ENCODE measurements around the gene NADSYN1. TPM values are rescaled to one million over a fixed set of nuclear protein-coding genes. Genes with fewer than 3 reads are reported as not detected.
A peak's percentile ranks its signal among the peaks of the same experiment; 100 is the strongest.

NADSYN1 gene
- total RNA-seq, 1 experiment from 2014 or later = 35.5 TPM

GRCh38 chr11:71504531-71504930 is 51.5 kb downstream of the NADSYN1 start:
- no TSS peak for BruUV-seq (replicated peaks)
- Histone ChIP-seq H3K36me3 (ENCODE audit: insufficient read depth, low read length, poor library complexity, severe bottlenecking) (peaks cover 2% of the 10 kb centered on the region), H3K27me3 (replicated peaks; ENCODE audit: insufficient read depth, low read depth, low read length, poor library complexity) (no peaks in the 10 kb centered on the region), H3K9me3 (ENCODE audit: low read depth, low read length, poor library complexity, severe bottlenecking) (peaks cover 4% of the 10 kb centered on the region), H3K27ac (ENCODE audit: low read depth, low read length, poor library complexity, severe bottlenecking) (no peak overlapping the region), H3K4me1 (ENCODE audit: insufficient read depth, low read length, poor library complexity, severe bottlenecking) (peaks cover 14% of the 10 kb centered on the region), H3K4me3 (ENCODE audit: low read depth, low read length, poor library complexity, severe bottlenecking) (no peak overlapping the region)
- intact Hi-C loops (cut with micrococcal nuclease; ENCODE audit: unreplicated experiment) = no loop called here
- DNase-seq (ENCODE audit: low spot score) = peak; percentile 55
- ChIA-PET CTCF (no interaction called here), POLR2A (ENCODE audit: low non-redundant PET) (no interaction called here)
- TF ChIP-seq EZH2 (IDR thresholded peaks at IDR 0.05; ENCODE audit: borderline replicate concordance, low read depth, low read length, poor library complexity, severe bottlenecking) = no peak
- TF ChIP-seq, protein P1, sequence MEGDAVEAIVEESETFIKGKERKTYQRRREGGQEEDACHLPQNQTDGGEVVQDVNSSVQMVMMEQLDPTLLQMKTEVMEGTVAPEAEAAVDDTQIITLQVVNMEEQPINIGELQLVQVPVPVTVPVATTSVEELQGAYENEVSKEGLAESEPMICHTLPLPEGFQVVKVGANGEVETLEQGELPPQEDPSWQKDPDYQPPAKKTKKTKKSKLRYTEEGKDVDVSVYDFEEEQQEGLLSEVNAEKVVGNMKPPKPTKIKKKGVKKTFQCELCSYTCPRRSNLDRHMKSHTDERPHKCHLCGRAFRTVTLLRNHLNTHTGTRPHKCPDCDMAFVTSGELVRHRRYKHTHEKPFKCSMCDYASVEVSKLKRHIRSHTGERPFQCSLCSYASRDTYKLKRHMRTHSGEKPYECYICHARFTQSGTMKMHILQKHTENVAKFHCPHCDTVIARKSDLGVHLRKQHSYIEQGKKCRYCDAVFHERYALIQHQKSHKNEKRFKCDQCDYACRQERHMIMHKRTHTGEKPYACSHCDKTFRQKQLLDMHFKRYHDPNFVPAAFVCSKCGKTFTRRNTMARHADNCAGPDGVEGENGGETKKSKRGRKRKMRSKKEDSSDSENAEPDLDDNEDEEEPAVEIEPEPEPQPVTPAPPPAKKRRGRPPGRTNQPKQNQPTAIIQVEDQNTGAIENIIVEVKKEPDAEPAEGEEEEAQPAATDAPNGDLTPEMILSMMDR (conservative IDR thresholded peaks at IDR 0.05; ENCODE audit: low read depth, low read length) = no peak

GRCh38 chr11:71505001-71505400 is 52.0 kb downstream of the NADSYN1 start:
- no TSS peak for BruUV-seq (replicated peaks)
- Histone ChIP-seq H3K27ac (ENCODE audit: low read depth, low read length, poor library complexity, severe bottlenecking) (no peak overlapping the region), H3K4me3 (ENCODE audit: low read depth, low read length, poor library complexity, severe bottlenecking) (no peak overlapping the region), H3K36me3 (ENCODE audit: insufficient read depth, low read length, poor library complexity, severe bottlenecking) (no peaks in the 10 kb centered on the region), H3K4me1 (ENCODE audit: insufficient read depth, low read length, poor library complexity, severe bottlenecking) (peaks cover 14% of the 10 kb centered on the region), H3K27me3 (replicated peaks; ENCODE audit: insufficient read depth, low read depth, low read length, poor library complexity) (no peaks in the 10 kb centered on the region), H3K9me3 (ENCODE audit: low read depth, low read length, poor library complexity, severe bottlenecking) (peaks cover 6% of the 10 kb centered on the region)
- intact Hi-C loops (cut with micrococcal nuclease; ENCODE audit: unreplicated experiment) = no loop called here
- no peak for DNase-seq (ENCODE audit: low spot score)
- POLR2A ChIA-PET (ENCODE audit: low non-redundant PET) = no interaction called here
- CTCF ChIA-PET = no interaction called here
- no peak for TF ChIP-seq EZH2 (IDR thresholded peaks at IDR 0.05; ENCODE audit: borderline replicate concordance, low read depth, low read length, poor library complexity, severe bottlenecking)
- TF ChIP-seq, protein P1 (conservative IDR thresholded peaks at IDR 0.05; ENCODE audit: low read depth, low read length) = no peak

DNA sequence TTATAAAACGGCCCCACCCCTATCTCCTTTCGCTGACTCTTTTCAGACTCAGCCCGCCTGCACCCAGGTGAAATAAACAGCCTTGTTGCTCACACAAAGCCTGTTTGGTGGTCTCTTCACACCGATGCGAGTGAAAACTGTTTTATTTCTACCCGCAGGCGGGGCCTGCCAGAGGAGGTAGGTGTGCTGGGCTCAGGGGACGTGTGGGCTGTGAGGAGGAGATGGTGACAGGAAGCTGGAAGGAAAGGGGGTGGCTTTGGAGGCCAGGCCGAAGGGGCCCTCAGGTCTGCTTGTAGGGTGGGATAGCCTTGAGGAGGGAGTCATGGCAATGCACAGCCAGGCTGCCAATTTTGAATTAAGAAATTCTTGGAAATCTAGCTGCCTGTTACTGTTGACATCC is 52.8 kb downstream of the NADSYN1 start:
- CTCF ChIA-PET = no interaction called here
- H3K36me3 ChIP-seq (ENCODE audit: insufficient read depth, low read length, poor library complexity, severe bottlenecking) = no peaks in the 10 kb centered on the region
- H3K4me3 ChIP-seq (ENCODE audit: low read depth, low read length, poor library complexity, severe bottlenecking) = no peak overlapping the region
- BruUV-seq (replicated peaks) = no TSS peak
- no peak for DNase-seq (ENCODE audit: low spot score)
- H3K27ac ChIP-seq (ENCODE audit: low read depth, low read length, poor library complexity, severe bottlenecking) = no peak overlapping the region
- intact Hi-C loops (cut with micrococcal nuclease; ENCODE audit: unreplicated experiment) = no loop called here
- no peak for TF ChIP-seq EZH2 (IDR thresholded peaks at IDR 0.05; ENCODE audit: borderline replicate concordance, low read depth, low read length, poor library complexity, severe bottlenecking)
- TF ChIP-seq, protein P1 (conservative IDR thresholded peaks at IDR 0.05; ENCODE audit: low read depth, low read length) = no peak
- peaks cover 7% of the 10 kb centered on the region for H3K9me3 ChIP-seq (ENCODE audit: low read depth, low read length, poor library complexity, severe bottlenecking)
- POLR2A ChIA-PET (ENCODE audit: low non-redundant PET) = no interaction called here
- peaks cover 14% of the 10 kb centered on the region for H3K4me1 ChIP-seq (ENCODE audit: insufficient read depth, low read length, poor library complexity, severe bottlenecking)
- H3K27me3 ChIP-seq (replicated peaks; ENCODE audit: insufficient read depth, low read depth, low read length, poor library complexity) = no peaks in the 10 kb centered on the region
